GM12873 (cell line): ENCODE data around the gene NHSL2.

Experiments used
- CTCF ChIP-seq: IDR thresholded peaks from 2 replicates; pipeline ENCODE4 v1.5.1; 2012; ENCODE audit warnings: low read depth, mild to moderate bottlenecking, moderate library complexity, low read length, control low read depth; ENCODE audit not compliant: insufficient read depth; ENCODE audit errors: missing control alignments

Gene NHSL2

GRCh38 chrX:71944369-71944768 lies 33.7 kb downstream of the NHSL2 start:
- TF ChIP-seq CTCF = no peak

- no peak for TF ChIP-seq CTCF
Measured at GRCh38 chrX:71945237-71945805, 34.7 kb downstream of the NHSL2 start.

- TF ChIP-seq CTCF = no peak
Measured at GRCh38 chrX:71949363-71949762, 38.7 kb downstream of the NHSL2 start.

- TF ChIP-seq CTCF = no peak
Measured at GRCh38 chrX:71949844-71950445, 39.3 kb downstream of the NHSL2 start.

GRCh38 chrX:71953391-71953790 lies 42.7 kb downstream of the NHSL2 start:
- no peak for TF ChIP-seq CTCF

- TF ChIP-seq CTCF = no peak
Measured at GRCh38 chrX:71953946-71954345, 43.3 kb downstream of the NHSL2 start.

GRCh38 chrX:71954458-71954857 lies 43.8 kb downstream of the NHSL2 start:
- TF ChIP-seq CTCF = no peak
